ENCODE measurements around the gene SLC26A1. TPM values are rescaled to one million over a fixed set of nuclear protein-coding genes. Genes with fewer than 3 reads are reported as not detected.

Gene SLC26A1
- total RNA-seq, 2 donors from 2014 or later = 0.37 TPM; not detected in 1

- Mint-ChIP-seq H3K36me3 (ENCODE audit: low read depth) (no peaks in the 10 kb centered on the region), H3K4me1 (no peaks in the 10 kb centered on the region), H3K9me3 (no peaks in the 10 kb centered on the region), H3K27me3 (no peaks in the 10 kb centered on the region), H3K4me3 (no peak overlapping the region), H3K27ac (no peak overlapping the region)
- no peak for ATAC-seq (replicated peaks)
Observed at GRCh38 chr4:964346-965025, 28.7 kb downstream of the SLC26A1 start.

GRCh38 chr4:963276-964225 is 29.7 kb downstream of the SLC26A1 start:
- no peaks in the 10 kb centered on the region for H3K36me3 Mint-ChIP-seq (ENCODE audit: low read depth)
- H3K27me3 Mint-ChIP-seq = no peaks in the 10 kb centered on the region
- ATAC-seq (replicated peaks) = no peak
- no peaks in the 10 kb centered on the region for H3K9me3 Mint-ChIP-seq
- no peak overlapping the region for H3K27ac Mint-ChIP-seq
- H3K4me1 Mint-ChIP-seq = no peaks in the 10 kb centered on the region
- H3K4me3 Mint-ChIP-seq = no peak overlapping the region

DNA sequence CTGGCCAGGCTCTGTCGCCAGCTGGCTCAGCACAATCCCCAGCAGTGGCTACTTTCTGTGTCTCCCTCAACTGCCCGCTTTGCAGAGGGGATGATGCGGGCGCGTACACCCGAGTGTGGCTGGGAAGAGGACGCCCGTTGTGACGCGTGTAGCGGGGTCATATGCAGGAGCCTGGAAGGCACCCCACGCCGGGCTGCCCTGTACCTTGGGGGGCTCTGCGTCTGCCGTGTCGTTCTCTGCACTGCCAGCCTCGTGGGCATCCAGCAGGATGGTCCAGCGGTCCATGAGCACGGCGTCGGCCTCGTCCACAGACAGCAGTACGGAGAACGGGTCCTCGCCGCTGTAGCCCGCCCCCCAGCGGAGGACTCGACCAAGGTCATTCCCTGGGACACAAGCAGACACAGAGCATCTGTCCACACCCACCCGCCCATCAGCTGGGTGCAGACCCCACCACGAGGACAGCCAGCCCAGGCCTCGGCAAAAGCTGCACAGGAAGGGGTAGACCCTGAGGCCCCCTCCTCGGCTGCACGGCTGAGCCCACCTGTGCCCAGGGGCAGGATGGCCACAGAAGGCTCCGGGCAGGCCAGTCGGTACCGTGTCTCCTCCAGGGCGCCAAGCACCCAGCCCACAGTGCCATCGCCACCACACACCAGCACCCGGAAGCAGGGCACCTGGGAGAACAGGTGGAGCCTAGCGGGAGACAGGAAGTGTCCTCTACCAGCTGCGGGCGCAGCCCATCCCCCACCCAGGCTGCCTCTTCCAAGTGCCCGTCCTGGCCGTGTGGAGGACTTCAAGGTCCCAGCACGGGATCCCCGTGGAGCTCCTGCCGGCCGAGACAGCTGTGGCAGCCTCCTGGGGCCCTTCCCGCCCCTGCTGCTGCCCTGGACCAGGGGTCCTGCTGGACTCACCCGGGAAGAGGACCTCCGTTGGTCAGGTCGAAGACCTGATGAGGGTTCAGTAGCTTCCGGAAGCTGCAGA is 30.7 kb downstream of the SLC26A1 start:
- Mint-ChIP-seq H3K9me3 (no peaks in the 10 kb centered on the region), H3K27me3 (no peaks in the 10 kb centered on the region), H3K36me3 (ENCODE audit: low read depth) (no peaks in the 10 kb centered on the region), H3K4me3 (no peak overlapping the region), H3K4me1 (no peaks in the 10 kb centered on the region), H3K27ac (no peak overlapping the region)
- ATAC-seq (replicated peaks) = no peak

DNA sequence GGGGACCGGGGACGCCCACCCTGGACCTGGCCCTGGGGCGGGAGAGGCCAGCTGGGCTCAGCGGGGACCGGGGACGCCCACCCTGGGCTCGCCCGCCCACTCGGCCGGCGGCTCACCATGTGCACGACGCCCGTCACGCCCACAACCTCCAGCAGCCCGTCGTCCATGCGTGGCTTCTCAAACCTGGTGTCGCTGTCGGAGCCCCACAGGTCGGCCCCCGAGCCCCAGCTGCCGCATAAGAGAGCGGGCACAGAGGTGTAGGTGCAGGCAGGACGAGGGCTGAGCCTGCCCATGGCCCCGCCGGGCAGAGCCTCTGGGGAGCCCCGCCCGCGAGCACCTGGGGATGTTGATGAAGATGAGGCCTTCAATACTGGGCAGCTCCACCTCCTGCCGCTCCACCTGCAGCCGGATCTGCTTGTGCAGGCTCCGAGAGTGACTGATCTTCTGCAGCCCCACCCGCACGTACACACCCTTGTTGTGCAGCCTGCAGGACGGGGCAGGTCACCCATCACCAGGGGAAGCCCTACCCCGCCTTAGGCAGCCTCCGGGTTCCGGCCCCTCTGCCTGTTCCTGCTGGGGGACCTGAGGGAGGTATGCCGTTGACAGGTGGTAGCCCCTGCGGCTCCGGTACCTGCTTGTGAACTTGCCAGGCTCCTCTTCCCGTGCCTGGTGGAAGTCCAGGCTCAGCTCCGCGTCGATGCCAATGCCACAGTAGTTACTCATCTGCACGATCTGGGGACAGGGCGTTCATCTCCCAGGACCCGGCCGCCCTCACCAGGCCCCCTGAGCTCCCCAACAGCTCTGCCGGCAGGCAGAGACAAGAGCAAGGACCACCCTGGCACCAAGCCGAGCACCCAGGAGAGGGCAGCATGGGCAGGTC is 31.6 kb downstream of the SLC26A1 start:
- Mint-ChIP-seq H3K27me3 (no peaks in the 10 kb centered on the region), H3K4me1 (no peaks in the 10 kb centered on the region), H3K27ac (no peak overlapping the region), H3K36me3 (ENCODE audit: low read depth) (no peaks in the 10 kb centered on the region), H3K4me3 (no peak overlapping the region), H3K9me3 (no peaks in the 10 kb centered on the region)
- no peak for ATAC-seq (replicated peaks)

DNA sequence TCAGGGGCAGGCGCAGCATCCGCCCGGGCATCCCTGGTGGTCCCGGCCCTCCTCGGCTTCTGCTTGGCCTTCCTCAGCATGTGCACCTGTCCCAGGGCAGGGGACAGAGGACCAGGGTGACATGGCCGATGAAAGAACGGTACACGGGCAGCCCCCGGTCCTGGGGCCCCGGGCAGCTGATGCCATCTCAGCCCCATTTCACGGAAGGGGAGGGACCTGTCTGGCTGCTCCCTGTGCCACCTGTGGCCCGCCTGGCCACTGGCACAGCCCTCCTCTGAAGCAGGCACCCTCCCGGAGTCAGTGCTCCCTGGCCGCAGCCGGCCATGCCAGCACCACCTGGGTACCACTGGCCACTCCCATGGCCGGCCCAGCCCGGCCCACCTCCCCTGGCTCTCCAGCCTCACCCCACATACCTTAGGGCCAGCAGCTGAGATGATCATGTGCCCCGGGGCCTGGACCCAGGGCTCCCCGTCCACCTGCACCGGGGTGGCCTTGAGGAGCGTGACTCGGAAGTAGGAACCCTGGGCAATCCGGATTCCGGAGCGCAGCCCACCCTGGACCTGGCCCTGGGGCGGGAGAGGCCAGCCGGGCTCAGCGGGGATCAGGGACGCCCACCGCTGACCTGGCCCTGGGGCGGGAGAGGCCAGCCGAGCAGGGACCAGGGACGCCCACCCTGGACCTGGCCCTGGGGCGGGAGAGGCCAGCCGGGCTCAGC is 32.4 kb downstream of the SLC26A1 start:
- no peaks in the 10 kb centered on the region for H3K36me3 Mint-ChIP-seq (ENCODE audit: low read depth)
- H3K27ac Mint-ChIP-seq = no peak overlapping the region
- H3K27me3 Mint-ChIP-seq = no peaks in the 10 kb centered on the region
- H3K4me3 Mint-ChIP-seq = no peak overlapping the region
- no peaks in the 10 kb centered on the region for H3K4me1 Mint-ChIP-seq
- ATAC-seq (replicated peaks) = no peak
- H3K9me3 Mint-ChIP-seq = no peaks in the 10 kb centered on the region

DNA sequence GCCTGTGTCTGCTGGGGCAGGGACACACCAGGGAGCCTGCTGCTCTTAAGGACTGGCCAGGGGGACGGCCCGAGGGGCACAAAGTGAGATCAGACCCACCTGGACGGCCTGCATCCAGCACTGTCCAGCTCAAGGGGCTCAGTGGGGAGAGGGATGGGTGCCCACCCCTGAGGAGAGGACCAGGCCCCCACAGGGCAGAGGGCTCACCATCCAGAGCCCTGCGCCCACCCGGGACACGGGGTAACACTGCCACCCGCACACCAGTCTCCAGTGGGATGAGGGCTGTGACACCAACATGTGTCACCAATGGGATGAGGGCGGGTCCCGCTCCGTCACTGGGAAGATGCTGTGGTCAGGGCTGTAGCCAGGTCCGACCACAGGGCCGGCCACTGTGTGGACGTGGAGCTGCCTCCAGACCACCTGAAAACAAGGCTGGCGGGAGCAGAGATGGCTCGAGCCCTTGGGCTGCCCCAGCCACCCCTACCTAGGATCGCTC is 33.0 kb downstream of the SLC26A1 start:
- Mint-ChIP-seq H3K4me3 (no peak overlapping the region), H3K36me3 (ENCODE audit: low read depth) (no peaks in the 10 kb centered on the region), H3K27me3 (no peaks in the 10 kb centered on the region), H3K27ac (no peak overlapping the region), H3K4me1 (no peaks in the 10 kb centered on the region), H3K9me3 (no peaks in the 10 kb centered on the region)
- ATAC-seq (replicated peaks) = no peak

GRCh38 chr4:959338-960139 is 33.7 kb downstream of the SLC26A1 start:
- H3K27me3 Mint-ChIP-seq = no peaks in the 10 kb centered on the region
- no peaks in the 10 kb centered on the region for H3K36me3 Mint-ChIP-seq (ENCODE audit: low read depth)
- H3K4me1 Mint-ChIP-seq = no peaks in the 10 kb centered on the region
- ATAC-seq (replicated peaks) = no peak
- H3K9me3 Mint-ChIP-seq = no peaks in the 10 kb centered on the region
- H3K4me3 Mint-ChIP-seq = no peak overlapping the region
- no peak overlapping the region for H3K27ac Mint-ChIP-seq

- H3K36me3 Mint-ChIP-seq (ENCODE audit: low read depth) = no peaks in the 10 kb centered on the region
- no peak for ATAC-seq (replicated peaks)
- no peaks in the 10 kb centered on the region for H3K9me3 Mint-ChIP-seq
- no peaks in the 10 kb centered on the region for H3K4me1 Mint-ChIP-seq
- H3K27me3 Mint-ChIP-seq = no peaks in the 10 kb centered on the region
- no peak overlapping the region for H3K4me3 Mint-ChIP-seq
- peak overlapping the region; percentile 25 for H3K27ac Mint-ChIP-seq
Observed at GRCh38 chr4:958696-959337, 34.4 kb downstream of the SLC26A1 start.

- Mint-ChIP-seq H3K27ac (no peak overlapping the region), H3K9me3 (no peaks in the 10 kb centered on the region), H3K36me3 (ENCODE audit: low read depth) (no peaks in the 10 kb centered on the region), H3K4me1 (no peaks in the 10 kb centered on the region), H3K27me3 (no peaks in the 10 kb centered on the region), H3K4me3 (no peak overlapping the region)
- ATAC-seq (replicated peaks) = no peak
Observed at GRCh38 chr4:958314-958665, 34.9 kb downstream of the SLC26A1 start.

DNA sequence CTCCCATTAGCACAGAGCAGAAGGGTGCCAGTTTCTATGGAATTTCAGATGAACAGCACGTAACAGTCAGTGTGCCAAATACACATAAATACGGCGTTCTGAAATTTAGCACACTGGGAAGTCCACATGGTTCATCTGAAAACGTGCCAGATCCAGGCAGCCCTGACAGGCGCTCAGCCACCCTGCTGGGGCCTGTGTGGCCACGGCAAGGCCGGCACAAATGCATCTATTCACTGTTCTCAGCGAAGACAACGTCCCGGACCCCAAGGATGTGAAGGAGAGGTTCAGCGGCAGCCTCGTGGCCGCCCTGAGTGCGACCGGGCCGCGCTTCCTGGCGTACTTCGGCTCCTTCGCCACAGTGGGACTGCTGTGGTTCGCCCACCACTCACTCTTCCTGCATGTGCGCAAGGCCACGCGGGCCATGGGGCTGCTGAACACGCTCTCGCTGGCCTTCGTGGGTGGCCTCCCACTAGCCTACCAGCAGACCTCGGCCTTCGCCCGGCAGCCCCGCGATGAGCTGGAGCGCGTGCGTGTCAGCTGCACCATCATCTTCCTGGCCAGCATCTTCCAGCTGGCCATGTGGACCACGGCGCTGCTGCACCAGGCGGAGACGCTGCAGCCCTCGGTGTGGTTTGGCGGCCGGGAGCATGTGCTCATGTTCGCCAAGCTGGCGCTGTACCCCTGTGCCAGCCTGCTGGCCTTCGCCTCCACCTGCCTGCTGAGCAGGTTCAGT is 35.5 kb downstream of the SLC26A1 start:
- Mint-ChIP-seq H3K36me3 (ENCODE audit: low read depth) (no peaks in the 10 kb centered on the region), H3K9me3 (no peaks in the 10 kb centered on the region), H3K27me3 (no peaks in the 10 kb centered on the region), H3K4me1 (no peaks in the 10 kb centered on the region), H3K27ac (no peak overlapping the region), H3K4me3 (no peak overlapping the region)
- no peak for ATAC-seq (replicated peaks)

GRCh38 chr4:957231-957580 is 36.0 kb downstream of the SLC26A1 start:
- Mint-ChIP-seq H3K36me3 (ENCODE audit: low read depth) (no peaks in the 10 kb centered on the region), H3K27me3 (no peaks in the 10 kb centered on the region), H3K27ac (no peak overlapping the region), H3K4me3 (no peak overlapping the region), H3K9me3 (no peaks in the 10 kb centered on the region), H3K4me1 (no peaks in the 10 kb centered on the region)
- no peak for ATAC-seq (replicated peaks)

All from activated T-helper 17 cell treated with anti-CD3 and anti-CD28 coated beads, Interleukin-2, amount 50 U/mL, for 72 hours (primary cell).